Endodermal cell (in vitro differentiated cells): ENCODE results near the gene CLDN3. TPM values are rescaled to one million over a fixed set of nuclear protein-coding genes. Genes with fewer than 3 reads are reported as not detected.
"Not testable (repeated sequence)": the region's sequence is repeated elsewhere in the genome, so short reads cannot be mapped to it uniquely, and the experiment has no call there.

Experiments used
- DNase-seq: peaks from one replicate; pipeline ENCODE4 v3.0.0-alpha.2; 2017
- H3K27ac ChIP-seq: 2 replicates; pipeline ENCODE4 v1.5.1; 2013; ENCODE audit warnings: mild to moderate bottlenecking, low read depth, low read length, moderate library complexity
- H3K27me3 ChIP-seq: 2 replicates; pipeline ENCODE4 v1.6.1; 2013; ENCODE audit warnings: mild to moderate bottlenecking, low read length, moderate library complexity; ENCODE audit not compliant: insufficient read depth, control insufficient read depth, poor library complexity, severe bottlenecking
- H3K36me3 ChIP-seq: 2 replicates; pipeline ENCODE4 v1.7.0; 2013; ENCODE audit warnings: mild to moderate bottlenecking, low read length, moderate library complexity; ENCODE audit not compliant: control insufficient read depth, insufficient read depth
- H3K4me1 ChIP-seq: one replicate; pipeline ENCODE4 v1.7.0; 2013; ENCODE audit warnings: low read length; ENCODE audit not compliant: control insufficient read depth, insufficient read depth
- H3K4me3 ChIP-seq: 2 replicates; pipeline ENCODE4 v1.5.1; 2013; ENCODE audit warnings: mild to moderate bottlenecking, low read length, moderate library complexity
- H3K9ac ChIP-seq: 2 replicates; pipeline ENCODE4 v1.6.1; 2013; ENCODE audit warnings: mild to moderate bottlenecking, low read length, moderate library complexity; ENCODE audit not compliant: poor library complexity, severe bottlenecking; ENCODE audit errors: extremely low read depth
- H3K9me3 ChIP-seq: 2 replicates; pipeline ENCODE4 v1.6.1; 2013; ENCODE audit warnings: mild to moderate bottlenecking, low read length, moderate library complexity; ENCODE audit not compliant: control insufficient read depth
- H3K27ac Mint-ChIP-seq: 2 replicates; pipeline ENCODE4 v1.8.0; 2020; ENCODE audit warnings: mixed read lengths
- H3K27me3 Mint-ChIP-seq: 2 replicates; pipeline ENCODE4 v1.8.0; 2021; ENCODE audit warnings: mild to moderate bottlenecking, mixed read lengths; ENCODE audit not compliant: insufficient read depth
- H3K36me3 Mint-ChIP-seq: 2 replicates; pipeline ENCODE4 v1.8.0; 2020; ENCODE audit warnings: low read depth, mixed read lengths
- H3K4me1 Mint-ChIP-seq: 2 replicates; pipeline ENCODE4 v1.8.0; 2020; ENCODE audit warnings: mixed read lengths
- H3K4me3 Mint-ChIP-seq: 2 replicates; pipeline ENCODE4 v1.8.0; 2020; ENCODE audit warnings: mild to moderate bottlenecking, moderate library complexity, mixed read lengths
- H3K9me3 Mint-ChIP-seq: 2 replicates; pipeline ENCODE4 v1.8.0; 2020; ENCODE audit warnings: mild to moderate bottlenecking, mixed read lengths
- WGBS, 2 experiments: methylation state at CpG; one replicate each; pipeline versions ENCODE4 v1.1.5 to v1.1.7; 2013; ENCODE audit warnings: missing lambda C conversion rate in 2 of 2, mixed read lengths in 1 of 2; ENCODE audit not compliant: insufficient coverage in 1 of 2, insufficient read length in 1 of 2; 5-methylcytosine and 5-hydroxymethylcytosine counted together
- total RNA-seq, 2 donors: library from RNA; stranded (reverse); fragmentation: NEBNext Ultra II Directional in 1 of 2; extraction: Animal tissue kit (Norgen Biotek cat#: 25700) in 1 of 2; gene quantifications; 2 replicates in 1 of 2; 3 replicates in 1 of 2; pipeline ENCODE4 v1.2.1, GENCODE V29; 2021
- TF ChIP-seq, protein P1 (sequence below): fragments of 200-600 bp; sonication (generic); conservative IDR thresholded peaks from 2 replicates; pipeline ENCODE4 v1.5.0; 2021; ENCODE audit warnings: antibody characterized with exemption, mild to moderate bottlenecking

CLDN3 gene
- total RNA-seq, 2 donors from 2014 or later: 20.7 to 47.0 TPM

DNA sequence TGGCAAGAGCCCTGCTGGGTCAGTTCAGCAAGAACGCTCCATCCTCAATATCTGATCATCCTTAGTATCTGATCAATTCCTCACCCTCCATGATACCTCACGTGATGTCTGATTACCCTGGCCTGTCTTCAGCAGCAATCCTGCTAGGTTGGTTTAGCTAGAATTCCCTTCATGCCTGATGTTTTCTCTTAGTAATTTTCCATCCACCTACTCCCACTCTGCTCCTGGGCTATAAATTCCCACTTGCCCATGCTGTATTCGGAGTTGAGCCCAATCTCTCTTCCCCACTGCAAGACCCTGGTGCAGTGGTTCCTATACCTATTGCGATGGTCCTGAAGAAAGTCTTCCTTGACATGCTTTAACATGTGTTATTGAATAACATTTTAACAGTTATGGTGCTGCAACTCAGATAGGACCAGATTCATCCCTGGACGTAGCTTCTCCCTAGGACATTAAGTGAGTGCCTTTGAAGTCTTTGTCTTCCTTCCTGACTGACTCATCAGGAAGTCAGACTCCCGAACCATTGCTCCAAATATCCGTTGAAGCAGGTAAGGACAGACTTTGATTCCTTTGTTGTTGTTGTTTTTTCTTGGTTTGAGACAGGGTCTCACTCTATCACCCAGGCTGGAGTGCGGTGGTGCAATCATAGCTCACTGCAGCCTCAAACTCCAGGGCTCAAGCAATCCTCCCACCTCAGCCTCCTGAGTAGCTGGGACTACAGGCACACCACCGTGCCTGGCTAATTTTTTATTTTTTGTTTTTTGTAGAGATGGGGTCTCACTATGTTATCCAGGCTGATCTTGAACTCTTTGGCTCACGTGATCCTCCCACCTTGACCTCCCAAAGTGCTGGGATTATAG is 29.4 kb upstream of the CLDN3 start:
- no peaks in the 10 kb centered on the region for H3K36me3 ChIP-seq
- H3K4me1 Mint-ChIP-seq: peaks cover 8% of the 10 kb centered on the region
- peaks cover 14% of the 10 kb centered on the region for H3K9me3 Mint-ChIP-seq
- no peak overlapping the region for H3K9ac ChIP-seq
- H3K4me1 ChIP-seq: no peaks in the 10 kb centered on the region
- no peak overlapping the region for H3K4me3 ChIP-seq
- no peaks in the 10 kb centered on the region for H3K9me3 ChIP-seq
- H3K27ac Mint-ChIP-seq: no peak overlapping the region
- TF ChIP-seq, protein P1, sequence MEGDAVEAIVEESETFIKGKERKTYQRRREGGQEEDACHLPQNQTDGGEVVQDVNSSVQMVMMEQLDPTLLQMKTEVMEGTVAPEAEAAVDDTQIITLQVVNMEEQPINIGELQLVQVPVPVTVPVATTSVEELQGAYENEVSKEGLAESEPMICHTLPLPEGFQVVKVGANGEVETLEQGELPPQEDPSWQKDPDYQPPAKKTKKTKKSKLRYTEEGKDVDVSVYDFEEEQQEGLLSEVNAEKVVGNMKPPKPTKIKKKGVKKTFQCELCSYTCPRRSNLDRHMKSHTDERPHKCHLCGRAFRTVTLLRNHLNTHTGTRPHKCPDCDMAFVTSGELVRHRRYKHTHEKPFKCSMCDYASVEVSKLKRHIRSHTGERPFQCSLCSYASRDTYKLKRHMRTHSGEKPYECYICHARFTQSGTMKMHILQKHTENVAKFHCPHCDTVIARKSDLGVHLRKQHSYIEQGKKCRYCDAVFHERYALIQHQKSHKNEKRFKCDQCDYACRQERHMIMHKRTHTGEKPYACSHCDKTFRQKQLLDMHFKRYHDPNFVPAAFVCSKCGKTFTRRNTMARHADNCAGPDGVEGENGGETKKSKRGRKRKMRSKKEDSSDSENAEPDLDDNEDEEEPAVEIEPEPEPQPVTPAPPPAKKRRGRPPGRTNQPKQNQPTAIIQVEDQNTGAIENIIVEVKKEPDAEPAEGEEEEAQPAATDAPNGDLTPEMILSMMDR: no peak
- peaks cover 2% of the 10 kb centered on the region for H3K27me3 Mint-ChIP-seq
- no peak overlapping the region for H3K4me3 Mint-ChIP-seq
- no peaks in the 10 kb centered on the region for H3K36me3 Mint-ChIP-seq
- no peak overlapping the region for H3K27ac ChIP-seq
- H3K27me3 ChIP-seq: no peaks in the 10 kb centered on the region
- no peak for DNase-seq
- WGBS, 2 experiments: 62 to 68% methylated on average over 8 to 10 of the region's 10 CpGs

DNA sequence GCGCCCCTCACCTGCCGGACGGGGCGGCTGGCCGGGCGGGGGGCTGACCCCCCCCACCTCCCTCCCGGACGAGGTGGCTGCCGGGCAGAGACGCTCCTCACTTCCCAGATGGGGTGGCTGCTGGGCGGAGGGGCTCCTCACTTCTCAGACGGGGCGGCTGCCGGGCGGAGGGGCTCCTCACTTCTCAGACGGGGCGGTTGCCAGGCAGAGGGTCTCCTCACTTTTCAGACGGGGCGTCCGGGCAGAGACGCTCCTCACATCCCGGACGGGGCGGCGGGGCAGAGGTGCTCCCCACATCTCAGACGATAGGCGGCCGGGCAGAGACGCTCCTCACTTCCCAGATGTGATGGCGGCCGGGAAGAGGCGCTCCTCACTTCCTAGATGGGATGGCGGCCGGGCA is 27.1 kb upstream of the CLDN3 start:
- peaks cover 14% of the 10 kb centered on the region for H3K9me3 Mint-ChIP-seq
- not testable (repeated sequence) for H3K36me3 ChIP-seq, H3K36me3 Mint-ChIP-seq, H3K9ac ChIP-seq, H3K4me3 ChIP-seq, H3K9me3 ChIP-seq, H3K27me3 Mint-ChIP-seq, H3K27me3 ChIP-seq, H3K27ac Mint-ChIP-seq, H3K27ac ChIP-seq, DNase-seq, H3K4me1 ChIP-seq, H3K4me3 Mint-ChIP-seq
- 96% methylated on average over 9 of the region's 34 CpGs; no CpG with 5 or more reads in 1 of the 2 experiments for WGBS, 2 experiments
- peaks cover 15% of the 10 kb centered on the region for H3K4me1 Mint-ChIP-seq

DNA sequence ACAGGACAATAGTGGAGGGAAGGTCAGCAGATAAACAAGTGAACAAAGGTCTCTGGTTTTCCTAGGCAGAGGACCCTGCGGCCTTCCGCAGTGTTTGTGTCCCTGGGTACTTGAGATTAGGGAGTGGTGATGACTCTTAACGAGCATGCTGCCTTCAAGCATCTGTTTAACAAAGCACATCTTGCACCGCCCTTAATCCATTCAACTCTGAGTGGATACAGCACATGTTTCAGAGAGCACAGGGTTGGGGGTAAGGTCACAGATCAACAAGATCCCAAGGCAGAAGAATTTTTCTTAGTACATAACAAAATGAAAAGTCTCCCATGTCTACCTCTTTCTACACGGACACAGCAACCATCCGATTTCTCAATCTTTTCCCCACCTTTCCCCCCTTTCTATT is 26.6 kb upstream of the CLDN3 start:
- H3K9ac ChIP-seq, H3K4me3 Mint-ChIP-seq, H3K36me3 ChIP-seq, H3K27me3 Mint-ChIP-seq, H3K36me3 Mint-ChIP-seq, H3K4me1 ChIP-seq, H3K9me3 ChIP-seq, H3K4me3 ChIP-seq, H3K27ac Mint-ChIP-seq, H3K27ac ChIP-seq, DNase-seq: not testable (repeated sequence)
- Mint-ChIP-seq H3K4me1 (peaks cover 15% of the 10 kb centered on the region), H3K9me3 (peaks cover 14% of the 10 kb centered on the region)
- H3K27me3 ChIP-seq: peaks cover 11% of the 10 kb centered on the region
- 80 to 83% methylated on average over 1 of the region's 6 CpGs for WGBS, 2 experiments

DNA sequence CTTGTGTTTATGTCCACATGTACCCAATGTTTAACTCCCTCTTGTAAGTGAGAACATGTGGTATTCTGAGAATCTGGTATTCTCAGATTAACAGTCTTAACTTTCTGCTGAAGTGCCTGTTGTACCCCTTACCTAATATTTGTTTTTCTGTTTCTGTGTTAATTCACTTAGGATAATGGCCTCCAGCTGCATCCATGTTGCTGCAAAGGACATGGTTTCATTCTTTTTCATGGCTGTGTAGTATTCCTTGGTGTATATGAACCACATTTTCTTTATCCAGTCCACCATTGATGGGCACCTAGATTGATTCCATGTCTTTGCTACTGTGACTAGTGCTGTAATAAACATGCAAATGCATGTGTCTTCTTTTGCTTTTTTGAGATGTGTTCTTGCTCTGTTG is 25.1 kb upstream of the CLDN3 start:
- peaks cover 11% of the 10 kb centered on the region for H3K27me3 ChIP-seq
- H3K4me3 Mint-ChIP-seq, DNase-seq, H3K27ac Mint-ChIP-seq, H3K27ac ChIP-seq, H3K27me3 Mint-ChIP-seq, H3K4me1 ChIP-seq, H3K36me3 ChIP-seq, H3K9me3 ChIP-seq, H3K9ac ChIP-seq, H3K4me3 ChIP-seq, H3K36me3 Mint-ChIP-seq: not testable (repeated sequence)
- peaks cover 15% of the 10 kb centered on the region for H3K4me1 Mint-ChIP-seq
- H3K9me3 Mint-ChIP-seq: peaks cover 19% of the 10 kb centered on the region

DNA sequence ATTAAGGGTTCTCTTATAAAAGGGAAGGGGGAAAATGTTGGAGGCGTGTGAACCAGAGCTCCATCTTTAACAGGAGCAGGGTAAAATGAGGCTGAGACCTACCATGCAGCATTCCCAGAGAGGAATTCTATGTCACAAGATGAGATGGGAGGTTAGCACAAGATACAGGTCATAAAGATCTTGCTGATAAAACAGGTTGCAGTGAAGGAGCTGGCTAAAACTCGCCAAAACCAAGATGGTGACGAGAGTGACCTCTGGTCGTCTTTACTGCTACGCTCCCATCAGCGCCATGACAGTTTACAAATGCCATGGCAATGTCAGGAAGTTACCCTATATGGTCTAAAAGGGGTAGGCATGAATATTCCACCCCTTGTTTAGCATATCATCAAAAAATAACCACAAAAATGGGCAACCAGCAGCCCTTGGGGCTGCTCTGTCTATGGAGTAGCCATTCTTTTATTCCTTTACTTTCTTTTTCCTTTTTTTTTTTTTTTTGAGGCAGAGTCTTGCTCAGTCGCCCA is 21.2 kb upstream of the CLDN3 start:
- not testable (repeated sequence) for H3K27me3 Mint-ChIP-seq, H3K4me1 Mint-ChIP-seq, H3K4me3 ChIP-seq, H3K27ac Mint-ChIP-seq, DNase-seq, H3K36me3 ChIP-seq, H3K36me3 Mint-ChIP-seq, H3K4me3 Mint-ChIP-seq, H3K9ac ChIP-seq, H3K9me3 ChIP-seq, H3K4me1 ChIP-seq, H3K27ac ChIP-seq
- H3K9me3 Mint-ChIP-seq: peaks cover 15% of the 10 kb centered on the region
- peaks cover 11% of the 10 kb centered on the region for H3K27me3 ChIP-seq
- WGBS, 2 experiments: 91 to 98% methylated on average over 4 to 7 of the region's 7 CpGs
